ENCODE measurements around the gene DNAJB6.

Gene DNAJB6

DNA sequence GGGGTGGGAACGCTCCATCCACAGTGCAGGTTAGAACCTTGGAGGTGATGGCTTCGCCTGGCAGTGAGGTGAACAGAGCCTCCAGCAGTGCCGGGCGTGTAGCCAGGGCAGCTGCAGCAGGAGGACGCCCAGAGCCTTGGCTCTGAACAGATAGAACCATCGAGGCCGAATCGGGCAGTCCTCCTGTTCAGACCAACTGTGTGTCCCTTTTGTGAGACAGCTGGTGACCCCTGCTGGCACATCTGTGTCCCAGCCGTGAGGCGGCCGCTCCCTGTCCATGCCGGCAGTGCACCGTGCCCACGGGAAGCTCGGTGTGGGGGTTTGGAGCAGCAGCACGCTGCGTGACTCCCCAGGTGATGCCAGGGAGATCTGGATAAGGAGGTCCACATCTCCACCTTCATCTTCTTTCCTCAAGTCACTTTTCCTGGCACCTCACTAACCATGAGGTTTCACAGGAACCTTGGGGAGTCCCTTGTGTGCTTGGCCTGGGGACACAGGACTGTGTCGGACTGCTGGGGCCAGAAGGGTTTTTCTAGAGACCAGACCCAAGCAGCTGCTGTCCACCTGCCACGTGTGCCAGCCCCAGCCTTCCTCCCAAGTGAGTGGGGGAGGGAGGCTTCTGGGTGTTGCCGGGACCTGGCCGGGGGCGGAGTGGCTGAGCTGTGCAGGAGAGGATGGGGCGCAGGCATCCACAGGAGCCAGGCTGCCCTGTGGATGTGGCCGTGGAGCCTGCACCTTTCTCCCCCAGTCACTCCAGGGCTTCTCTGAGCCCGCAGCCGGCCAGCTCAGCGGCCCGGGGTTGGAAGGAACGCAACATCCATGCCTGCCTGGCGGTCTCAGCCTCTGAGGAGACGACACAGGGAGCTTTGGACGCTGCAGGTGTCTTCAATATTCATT is 69.4 kb downstream of the DNAJB6 start:
- no peak for DNase-seq (ENCODE audit: extremely low spot score)
- ChIA-PET CTCF (interaction anchor here (1.0 kb wide), 1 partner anchor 12 kb away, joined by 3 read pairs; no protein-coding TSS in a partner anchor), POLR2A (no interaction called here)
- TF ChIP-seq, protein P1, sequence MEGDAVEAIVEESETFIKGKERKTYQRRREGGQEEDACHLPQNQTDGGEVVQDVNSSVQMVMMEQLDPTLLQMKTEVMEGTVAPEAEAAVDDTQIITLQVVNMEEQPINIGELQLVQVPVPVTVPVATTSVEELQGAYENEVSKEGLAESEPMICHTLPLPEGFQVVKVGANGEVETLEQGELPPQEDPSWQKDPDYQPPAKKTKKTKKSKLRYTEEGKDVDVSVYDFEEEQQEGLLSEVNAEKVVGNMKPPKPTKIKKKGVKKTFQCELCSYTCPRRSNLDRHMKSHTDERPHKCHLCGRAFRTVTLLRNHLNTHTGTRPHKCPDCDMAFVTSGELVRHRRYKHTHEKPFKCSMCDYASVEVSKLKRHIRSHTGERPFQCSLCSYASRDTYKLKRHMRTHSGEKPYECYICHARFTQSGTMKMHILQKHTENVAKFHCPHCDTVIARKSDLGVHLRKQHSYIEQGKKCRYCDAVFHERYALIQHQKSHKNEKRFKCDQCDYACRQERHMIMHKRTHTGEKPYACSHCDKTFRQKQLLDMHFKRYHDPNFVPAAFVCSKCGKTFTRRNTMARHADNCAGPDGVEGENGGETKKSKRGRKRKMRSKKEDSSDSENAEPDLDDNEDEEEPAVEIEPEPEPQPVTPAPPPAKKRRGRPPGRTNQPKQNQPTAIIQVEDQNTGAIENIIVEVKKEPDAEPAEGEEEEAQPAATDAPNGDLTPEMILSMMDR (IDR thresholded peaks at IDR 0.05; ENCODE audit: control extremely low read depth, extremely low read depth, low read depth, missing control alignments), result no peak

DNA sequence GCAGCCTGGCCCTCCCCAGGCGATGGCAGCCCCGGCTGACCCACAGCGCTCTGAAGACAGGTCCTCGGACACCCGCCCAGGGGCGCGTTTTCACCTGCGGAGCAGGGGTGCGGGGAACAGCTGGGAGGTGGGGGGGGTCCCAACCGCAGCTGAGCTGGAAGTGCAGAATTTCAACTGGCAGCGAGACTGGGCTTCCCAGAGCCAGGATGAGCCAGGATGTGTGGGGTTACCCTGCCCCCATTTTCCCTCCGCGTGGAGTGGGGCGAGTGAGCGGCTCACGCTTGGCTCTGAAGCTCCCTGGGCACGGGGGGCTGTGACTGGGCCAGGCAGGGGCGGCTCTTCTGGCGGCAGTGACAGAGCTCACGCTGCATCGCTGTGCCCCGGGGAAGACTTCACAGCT is 70.2 kb downstream of the DNAJB6 start:
- TF ChIP-seq, protein P1 (IDR thresholded peaks at IDR 0.05; ENCODE audit: control extremely low read depth, extremely low read depth, low read depth, missing control alignments), result no peak
- CTCF ChIA-PET, result interaction anchor here (1.0 kb wide), 1 partner anchor 11 kb away, joined by 3 read pairs; no protein-coding TSS in a partner anchor
- POLR2A ChIA-PET, result no interaction called here
- no peak for DNase-seq (ENCODE audit: extremely low spot score)

DNA sequence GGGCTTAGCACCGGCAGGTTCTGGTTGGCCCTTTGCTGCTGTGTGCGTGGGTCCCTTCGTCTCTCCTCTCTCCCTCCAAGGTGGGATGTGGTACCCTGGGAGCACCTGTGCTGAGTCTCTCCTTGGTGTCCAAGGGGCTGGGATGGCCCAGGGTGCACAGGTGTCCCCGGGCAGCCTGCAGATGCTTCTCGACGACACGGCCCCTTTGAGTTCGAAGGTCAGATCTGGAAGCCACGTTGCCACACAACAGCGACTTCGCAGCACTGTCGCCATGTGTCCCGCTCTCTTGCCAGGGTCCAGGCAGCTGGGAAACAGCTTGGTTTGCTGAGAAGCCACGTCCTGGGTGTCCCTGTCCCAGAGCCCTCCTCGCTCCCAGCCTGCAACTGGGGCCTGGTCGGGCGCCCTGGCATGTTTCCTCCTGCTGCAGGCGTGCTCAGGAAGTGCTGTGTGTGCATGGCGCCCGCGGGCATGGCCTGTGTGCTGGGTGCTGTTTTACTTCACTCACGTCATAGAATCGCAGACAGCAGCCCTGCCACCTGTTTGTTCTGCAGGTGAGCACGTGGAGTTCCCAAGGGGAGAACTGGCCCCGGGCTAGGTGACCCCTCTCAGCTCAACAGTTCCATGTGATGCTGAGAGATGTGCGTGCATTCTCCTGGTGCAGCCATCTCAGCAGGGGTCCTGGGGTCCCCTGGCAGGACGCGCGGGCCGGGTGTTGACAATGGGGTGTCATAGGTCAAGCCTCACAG is 70.9 kb downstream of the DNAJB6 start:
- no peak for DNase-seq (ENCODE audit: extremely low spot score)
- TF ChIP-seq, protein P1 (IDR thresholded peaks at IDR 0.05; ENCODE audit: control extremely low read depth, extremely low read depth, low read depth, missing control alignments), result no peak
- CTCF ChIA-PET, result no interaction called here
- POLR2A ChIA-PET, result no interaction called here

DNA sequence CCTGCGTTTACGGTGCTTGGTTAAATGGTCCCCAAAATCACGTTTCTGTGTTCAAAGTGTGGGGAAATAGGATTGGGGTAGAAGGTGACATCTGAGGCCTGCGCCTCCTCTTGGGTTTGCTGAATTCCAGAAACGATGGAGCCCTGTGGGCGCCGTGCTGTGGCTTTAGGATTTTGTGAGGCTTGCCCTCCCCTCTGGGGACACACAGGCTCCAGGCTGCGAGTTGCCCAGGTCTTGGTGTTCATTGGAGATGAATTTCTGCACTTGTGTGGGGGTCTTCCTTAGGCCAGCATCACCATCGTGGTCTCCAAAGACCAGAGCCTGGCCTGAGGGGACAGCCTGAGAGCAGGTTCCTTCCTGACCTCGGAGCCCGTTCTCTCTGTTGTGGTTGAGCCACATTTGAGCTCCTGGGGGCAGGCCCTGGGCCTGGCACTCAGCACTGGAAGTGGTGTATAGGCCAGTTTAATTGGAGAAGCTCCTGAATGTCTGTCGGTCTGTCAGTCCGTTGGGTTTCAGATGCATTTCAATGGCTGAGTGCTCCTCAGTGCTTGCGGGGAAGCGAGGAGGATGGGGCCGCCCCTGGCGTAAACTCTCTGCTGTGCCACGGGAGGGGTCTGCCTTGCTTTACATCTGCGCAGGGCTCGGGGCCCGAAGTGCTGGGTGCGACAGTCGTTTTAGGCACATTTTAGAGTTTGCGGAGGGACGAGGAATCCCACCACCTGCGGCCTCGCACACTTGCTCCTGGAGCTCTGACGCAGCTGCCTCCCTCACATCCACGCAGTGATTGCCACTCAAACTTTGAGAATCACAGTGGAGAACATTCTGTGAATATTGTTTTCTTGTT is 71.7 kb downstream of the DNAJB6 start:
- no peak for DNase-seq (ENCODE audit: extremely low spot score)
- ChIA-PET CTCF (no interaction called here), POLR2A (no interaction called here)
- TF ChIP-seq, protein P1 (IDR thresholded peaks at IDR 0.05; ENCODE audit: control extremely low read depth, extremely low read depth, low read depth, missing control alignments), result no peak

DNA sequence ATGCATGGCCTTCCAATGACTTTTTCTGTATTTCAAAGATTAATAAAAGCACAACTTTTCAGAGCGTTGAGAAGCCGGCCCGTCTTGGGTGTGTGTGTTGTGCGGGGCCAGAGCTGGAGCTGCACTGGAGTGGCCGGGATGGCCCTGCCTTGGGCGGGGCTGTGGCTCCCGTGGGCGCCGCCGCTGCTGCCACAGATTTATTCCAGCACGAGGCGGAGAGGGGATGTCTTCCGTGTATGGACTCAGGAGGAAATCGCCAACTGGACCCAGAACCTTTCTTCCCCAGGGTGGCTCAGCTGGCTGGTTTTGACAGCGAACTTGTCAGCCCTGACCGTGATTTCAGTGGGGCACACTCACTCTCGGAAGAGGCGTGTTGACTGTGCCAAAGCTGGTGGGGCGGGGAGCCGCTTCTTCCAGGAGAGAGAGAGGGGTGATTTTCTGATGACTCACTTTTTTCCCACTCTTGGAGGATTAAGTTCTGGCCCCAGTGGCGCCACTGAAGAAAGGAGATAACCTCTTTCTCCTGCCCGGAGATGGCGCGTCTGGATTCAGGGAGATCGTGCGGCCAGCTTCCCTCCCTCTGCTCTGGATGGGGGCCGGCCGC is 72.4 kb downstream of the DNAJB6 start:
- DNase-seq (ENCODE audit: extremely low spot score), result no peak
- TF ChIP-seq, protein P1 (IDR thresholded peaks at IDR 0.05; ENCODE audit: control extremely low read depth, extremely low read depth, low read depth, missing control alignments), result no peak
- CTCF ChIA-PET, result no interaction called here
- POLR2A ChIA-PET, result no interaction called here
